Gastroesophageal sphincter (tissue), 3 donors: ENCODE data around the gene ADAMTS9.

ENCODE experiments used
- POLR2A ChIP-seq, 2 donors: fragments of 450-650 bp; IDR thresholded peaks; one replicate each; pipeline ENCODE4 v1.6.1; 2017; ENCODE audit warnings: antibody characterized with exemption in 2 of 2, mild to moderate bottlenecking in 2 of 2, moderate library complexity in 1 of 2
- TF ChIP-seq, protein P1 (sequence below), 4 experiments: fragments of 200-600 bp in 2 of 4; fragments of 450-650 bp in 2 of 4; sonication (generic) in 1 of 4; IDR thresholded peaks; one replicate each; pipeline ENCODE4 v1.5.1; 2017 to 2019; ENCODE audit warnings: antibody characterized with exemption in 4 of 4, mild to moderate bottlenecking in 2 of 4, moderate library complexity in 2 of 4

GRCh38 chr3:64586952-64587351 is 100.8 kb downstream of the ADAMTS9 start:
- no peak for TF ChIP-seq POLR2A (IDR thresholded peaks at IDR 0.05)
- TF ChIP-seq, protein P1, sequence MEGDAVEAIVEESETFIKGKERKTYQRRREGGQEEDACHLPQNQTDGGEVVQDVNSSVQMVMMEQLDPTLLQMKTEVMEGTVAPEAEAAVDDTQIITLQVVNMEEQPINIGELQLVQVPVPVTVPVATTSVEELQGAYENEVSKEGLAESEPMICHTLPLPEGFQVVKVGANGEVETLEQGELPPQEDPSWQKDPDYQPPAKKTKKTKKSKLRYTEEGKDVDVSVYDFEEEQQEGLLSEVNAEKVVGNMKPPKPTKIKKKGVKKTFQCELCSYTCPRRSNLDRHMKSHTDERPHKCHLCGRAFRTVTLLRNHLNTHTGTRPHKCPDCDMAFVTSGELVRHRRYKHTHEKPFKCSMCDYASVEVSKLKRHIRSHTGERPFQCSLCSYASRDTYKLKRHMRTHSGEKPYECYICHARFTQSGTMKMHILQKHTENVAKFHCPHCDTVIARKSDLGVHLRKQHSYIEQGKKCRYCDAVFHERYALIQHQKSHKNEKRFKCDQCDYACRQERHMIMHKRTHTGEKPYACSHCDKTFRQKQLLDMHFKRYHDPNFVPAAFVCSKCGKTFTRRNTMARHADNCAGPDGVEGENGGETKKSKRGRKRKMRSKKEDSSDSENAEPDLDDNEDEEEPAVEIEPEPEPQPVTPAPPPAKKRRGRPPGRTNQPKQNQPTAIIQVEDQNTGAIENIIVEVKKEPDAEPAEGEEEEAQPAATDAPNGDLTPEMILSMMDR (IDR thresholded peaks at IDR 0.05), result no peak
